Immature natural killer cell (primary cell): ENCODE measurements around the gene KLK15. TPM values are rescaled to one million over a fixed set of nuclear protein-coding genes. Genes with fewer than 3 reads are reported as not detected.
"Not testable (repeated sequence)": the region's sequence is repeated elsewhere in the genome, so short reads cannot be mapped to it uniquely, and the experiment has no call there.

ENCODE experiments used
- DNase-seq, 3 donors: peaks; one replicate each; pipeline ENCODE4 v3.0.0; 2022; ENCODE audit warnings: mixed read lengths in 1 of 3
- H3K27ac Mint-ChIP-seq, 6 donors: one replicate each; pipeline ENCODE4 v1.8.0; 2020; ENCODE audit warnings: mixed read lengths in 6 of 6, mild to moderate bottlenecking in 5 of 6, inconsistent platforms in 4 of 6, moderate library complexity in 3 of 6
- H3K27me3 Mint-ChIP-seq, 3 donors: one replicate each; pipeline ENCODE4 v1.8.0; 2020 to 2021; ENCODE audit warnings: low read depth in 3 of 3, mild to moderate bottlenecking in 3 of 3, mixed read lengths in 3 of 3, moderate library complexity in 3 of 3, inconsistent platforms in 1 of 3
- H3K36me3 Mint-ChIP-seq, 3 donors: one replicate each; pipeline ENCODE4 v1.8.0; 2020; ENCODE audit warnings: mixed read lengths in 3 of 3, inconsistent platforms in 2 of 3, mild to moderate bottlenecking in 2 of 3
- H3K4me1 Mint-ChIP-seq, 2 donors: one replicate each; pipeline ENCODE4 v1.8.0; 2020; ENCODE audit warnings: inconsistent platforms in 2 of 2, mild to moderate bottlenecking in 2 of 2, mixed read lengths in 2 of 2, moderate library complexity in 1 of 2
- H3K4me3 Mint-ChIP-seq, 5 donors: one replicate each; pipeline ENCODE4 v1.8.0; 2020; ENCODE audit warnings: mild to moderate bottlenecking in 5 of 5, mixed read lengths in 5 of 5, inconsistent platforms in 3 of 5, moderate library complexity in 3 of 5
- H3K9me3 Mint-ChIP-seq, 6 donors: one replicate each; pipeline ENCODE4 v1.8.0; 2020; ENCODE audit warnings: mild to moderate bottlenecking in 6 of 6, mixed read lengths in 6 of 6, inconsistent platforms in 4 of 6, moderate library complexity in 3 of 6
- polyA plus RNA-seq, 3 donors: library from polyadenylated mRNA; unstranded; fragments of 300-500 nt; fragmentation: Illumina TruSeq; gene quantifications; one replicate each; pipeline ENCODE4 v1.2.3, GENCODE V29; 2021

Gene KLK15
- polyA plus RNA-seq, 3 donors from 2014 or later, result not detected

GRCh38 chr19:50821622-50822021 lies 11.8 kb downstream of the KLK15 start:
- H3K9me3 Mint-ChIP-seq, result no peaks in the 10 kb centered on the region
- H3K4me1 Mint-ChIP-seq, result peaks cover 0 to 13% of the 10 kb centered on the region in 2 donors
- H3K36me3 Mint-ChIP-seq, result peaks cover 0 to 4% (median 3%) of the 10 kb centered on the region in 3 donors
- peaks cover 8 to 23% (median 21%) of the 10 kb centered on the region in 3 donors for H3K27me3 Mint-ChIP-seq
- no peak for DNase-seq
- H3K27ac Mint-ChIP-seq, result no peak overlapping the region
- H3K4me3 Mint-ChIP-seq, result no peak overlapping the region

- Mint-ChIP-seq H3K27ac (no peak overlapping the region), H3K4me3 (no peak overlapping the region), H3K36me3 (peaks cover 0 to 4% (median 3%) of the 10 kb centered on the region in 3 donors), H3K27me3 (peaks cover 8 to 23% (median 22%) of the 10 kb centered on the region in 3 donors), H3K4me1 (peaks cover 0 to 13% of the 10 kb centered on the region in 2 donors), H3K9me3 (no peaks in the 10 kb centered on the region)
- DNase-seq, result no peak
Measured at GRCh38 chr19:50821248-50821612, 12.1 kb downstream of the KLK15 start.

GRCh38 chr19:50820549-50821247 lies 12.7 kb downstream of the KLK15 start:
- no peaks in the 10 kb centered on the region for H3K9me3 Mint-ChIP-seq
- peak overlapping the region in 1 of 6 donors; percentile 66 for H3K27ac Mint-ChIP-seq
- peaks cover 0 to 4% (median 3%) of the 10 kb centered on the region in 3 donors for H3K36me3 Mint-ChIP-seq
- peak overlapping the region in 2 of 5 donors; percentile 19 to 27 for H3K4me3 Mint-ChIP-seq
- H3K4me1 Mint-ChIP-seq, result peaks cover 0 to 13% of the 10 kb centered on the region in 2 donors
- peaks cover 10 to 23% (median 23%) of the 10 kb centered on the region in 3 donors for H3K27me3 Mint-ChIP-seq
- DNase-seq, result no peak

- H3K9me3 Mint-ChIP-seq, result no peaks in the 10 kb centered on the region
Measured at GRCh38 chr19:50820086-50820485, 13.3 kb downstream of the KLK15 start.

GRCh38 chr19:50819636-50820035 lies 13.7 kb downstream of the KLK15 start:
- no peak for DNase-seq
- no peaks in the 10 kb centered on the region for H3K9me3 Mint-ChIP-seq
- H3K27me3 Mint-ChIP-seq, result peaks cover 10 to 29% (median 24%) of the 10 kb centered on the region in 3 donors
- H3K4me1 Mint-ChIP-seq, result peaks cover 0 to 13% of the 10 kb centered on the region in 2 donors
- no peak overlapping the region for H3K27ac Mint-ChIP-seq
- H3K4me3 Mint-ChIP-seq, result no peak overlapping the region
- H3K36me3 Mint-ChIP-seq, result peaks cover 0 to 4% (median 3%) of the 10 kb centered on the region in 3 donors

More at GRCh38 chr19:50820086-50820485, 13.3 kb downstream of the KLK15 start:
- peaks cover 10 to 25% (median 23%) of the 10 kb centered on the region in 3 donors for H3K27me3 Mint-ChIP-seq
- no peak for DNase-seq
- H3K4me3 Mint-ChIP-seq, result peak overlapping the region in 1 of 5 donors; percentile 27
- H3K4me1 Mint-ChIP-seq, result peaks cover 0 to 13% of the 10 kb centered on the region in 2 donors
- peak overlapping the region in 1 of 6 donors; percentile 66 for H3K27ac Mint-ChIP-seq
- peaks cover 0 to 4% (median 3%) of the 10 kb centered on the region in 3 donors for H3K36me3 Mint-ChIP-seq

GRCh38 chr19:50818859-50819472 lies 14.4 kb downstream of the KLK15 start:
- peaks cover 0 to 13% of the 10 kb centered on the region in 2 donors for H3K4me1 Mint-ChIP-seq
- peaks cover 10 to 31% (median 25%) of the 10 kb centered on the region in 3 donors for H3K27me3 Mint-ChIP-seq
- peak overlapping the region; percentile 43 to 79 (median 60) for H3K4me3 Mint-ChIP-seq
- H3K27ac Mint-ChIP-seq, result no peak overlapping the region
- no peaks in the 10 kb centered on the region for H3K9me3 Mint-ChIP-seq
- no peak for DNase-seq
- peaks cover 0 to 4% (median 3%) of the 10 kb centered on the region in 3 donors for H3K36me3 Mint-ChIP-seq

- H3K9me3 Mint-ChIP-seq, result no peaks in the 10 kb centered on the region
- H3K36me3 Mint-ChIP-seq, result peaks cover 0 to 4% (median 3%) of the 10 kb centered on the region in 3 donors
- H3K4me1 Mint-ChIP-seq, result peaks cover 0 to 13% of the 10 kb centered on the region in 2 donors
- peak overlapping the region; percentile 19 to 79 (median 66) for H3K4me3 Mint-ChIP-seq
- peaks cover 12 to 31% (median 24%) of the 10 kb centered on the region in 3 donors for H3K27me3 Mint-ChIP-seq
- peak in 2 of 3 donors; percentile 24 to 28 for DNase-seq
- no peak overlapping the region for H3K27ac Mint-ChIP-seq
Measured at GRCh38 chr19:50817941-50818858, 15.2 kb downstream of the KLK15 start.

GRCh38 chr19:50815439-50815838 lies 17.9 kb downstream of the KLK15 start:
- Mint-ChIP-seq H3K27me3 (peaks cover 12 to 24% (median 15%) of the 10 kb centered on the region in 3 donors), H3K36me3 (peaks cover 0 to 2% (median under 1%) of the 10 kb centered on the region in 3 donors), H3K4me3 (no peak overlapping the region), H3K27ac (no peak overlapping the region), H3K9me3 (no peaks in the 10 kb centered on the region), H3K4me1 (peaks cover 0 to 11% of the 10 kb centered on the region in 2 donors)
- DNase-seq, result no peak

GRCh38 chr19:50814883-50815282 lies 18.5 kb downstream of the KLK15 start:
- H3K36me3 Mint-ChIP-seq, result no peaks in the 10 kb centered on the region
- H3K27ac Mint-ChIP-seq, result no peak overlapping the region
- H3K4me1 Mint-ChIP-seq, result peaks cover 0 to 10% of the 10 kb centered on the region in 2 donors
- H3K27me3 Mint-ChIP-seq, result peaks cover 13 to 23% (median 15%) of the 10 kb centered on the region in 3 donors
- no peak overlapping the region for H3K4me3 Mint-ChIP-seq
- no peak for DNase-seq
- H3K9me3 Mint-ChIP-seq, result no peaks in the 10 kb centered on the region

- Mint-ChIP-seq H3K36me3 (no peaks in the 10 kb centered on the region), H3K4me3 (no peak overlapping the region), H3K27me3 (peaks cover 10 to 16% (median 14%) of the 10 kb centered on the region in 3 donors), H3K4me1 (peaks cover 0 to 3% of the 10 kb centered on the region in 2 donors), H3K9me3 (no peaks in the 10 kb centered on the region), H3K27ac (no peak overlapping the region)
- DNase-seq, result no peak
Measured at GRCh38 chr19:50812474-50812873, 20.9 kb downstream of the KLK15 start.

- not testable (repeated sequence) for H3K4me1 Mint-ChIP-seq, H3K4me3 Mint-ChIP-seq, H3K27ac Mint-ChIP-seq, H3K36me3 Mint-ChIP-seq, DNase-seq, H3K9me3 Mint-ChIP-seq
- H3K27me3 Mint-ChIP-seq, result peaks cover 9 to 15% (median 12%) of the 10 kb centered on the region in 3 donors
Measured at GRCh38 chr19:50811622-50812238, 21.6 kb downstream of the KLK15 start.

- Mint-ChIP-seq H3K36me3 (no peaks in the 10 kb centered on the region), H3K4me1 (peaks cover 13 to 27% of the 10 kb centered on the region in 2 donors), H3K9me3 (no peaks in the 10 kb centered on the region), H3K27me3 (peaks cover 6 to 20% (median 16%) of the 10 kb centered on the region in 3 donors), H3K4me3 (no peak overlapping the region), H3K27ac (no peak overlapping the region)
- DNase-seq, result no peak
Measured at GRCh38 chr19:50808856-50809255, 24.5 kb downstream of the KLK15 start.
